RKO (cell line): ENCODE data around the gene CCSER1.
"Not testable (repeated sequence)": the region's sequence is repeated elsewhere in the genome, so short reads cannot be mapped to it uniquely, and the experiment has no call there.

ENCODE experiments used
- DNase-seq: peaks from one replicate; pipeline ENCODE4 v3.0.0-alpha.2; 2016; ENCODE audit warnings: low spot score

Gene CCSER1

DNA sequence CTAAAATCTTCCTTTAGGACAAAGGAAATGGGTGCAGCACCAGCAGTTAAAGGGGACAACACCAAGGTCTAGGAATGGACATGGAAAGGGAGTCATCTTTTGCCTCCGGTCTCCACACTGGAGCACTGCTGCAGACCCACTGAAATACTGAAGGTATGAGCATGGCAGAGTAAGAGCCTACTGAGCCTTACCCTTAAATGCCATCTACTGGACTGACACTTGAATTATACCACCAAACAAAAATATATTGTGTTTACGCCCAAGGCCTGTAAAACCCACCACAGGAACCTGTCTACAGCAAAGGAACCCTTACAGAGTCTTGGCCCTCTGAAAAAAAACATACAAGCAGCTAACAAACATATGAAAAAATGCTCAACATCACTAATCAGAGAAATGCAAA, 443.4 kb downstream of the CCSER1 start:
- DNase-seq: no peak

DNA sequence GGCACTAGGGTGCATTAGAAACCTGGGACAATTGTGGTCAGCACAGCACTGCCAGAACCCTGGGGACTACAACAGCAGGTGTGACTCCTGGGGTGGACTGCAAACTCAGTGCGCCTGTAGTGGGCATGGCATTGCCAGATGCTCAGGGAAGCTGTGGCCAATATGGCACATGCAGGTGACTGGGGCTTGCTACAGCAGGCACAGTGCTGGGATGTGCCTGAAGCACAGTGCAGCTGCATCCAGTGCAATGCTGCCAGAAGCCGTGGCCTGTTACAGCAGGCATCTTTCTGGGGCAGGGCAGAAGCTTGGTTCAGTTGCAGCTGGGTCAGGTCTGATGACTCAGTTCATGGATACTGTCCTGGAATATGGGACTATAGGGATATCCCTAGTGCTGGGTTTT, 445.8 kb downstream of the CCSER1 start:
- DNase-seq: no peak

DNA sequence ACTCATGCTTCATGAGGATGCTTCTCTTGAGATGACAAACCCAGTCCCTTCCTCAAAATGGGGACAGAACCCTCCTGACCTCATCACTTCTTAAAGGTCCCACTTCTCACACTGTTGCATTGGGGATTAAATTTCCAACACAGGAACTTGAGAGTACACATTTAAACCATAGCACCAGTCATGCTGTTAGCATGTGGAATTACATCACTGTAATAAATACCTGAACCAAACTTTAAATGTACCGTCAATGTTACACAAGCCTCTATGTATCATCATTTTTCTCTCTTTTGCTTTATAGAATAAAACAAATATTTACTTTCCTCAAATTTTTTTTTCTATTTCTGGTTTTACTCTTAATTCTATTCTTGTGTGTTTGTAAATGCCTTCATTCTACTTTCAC, 448.2 kb downstream of the CCSER1 start:
- DNase-seq: no peak

DNA sequence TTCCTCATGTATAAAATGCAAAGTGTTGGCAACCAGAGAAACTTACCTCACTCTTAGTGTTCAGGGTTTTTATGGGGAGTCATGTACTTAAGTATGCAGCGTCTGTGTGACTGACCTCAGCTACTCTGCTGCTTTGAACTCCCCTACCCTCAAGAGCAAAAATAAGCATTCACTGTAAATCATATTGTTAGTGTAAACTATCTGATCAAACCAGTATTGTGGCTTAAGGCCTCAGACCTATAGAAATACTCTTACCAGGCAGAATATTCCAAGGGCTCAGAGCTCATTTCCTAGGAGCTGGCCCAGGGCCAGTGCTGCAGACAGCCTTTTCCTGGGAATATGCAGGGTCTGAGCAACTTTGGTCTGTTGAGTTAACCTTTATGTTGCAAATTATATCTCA, 453.1 kb downstream of the CCSER1 start:
- no peak for DNase-seq

DNA sequence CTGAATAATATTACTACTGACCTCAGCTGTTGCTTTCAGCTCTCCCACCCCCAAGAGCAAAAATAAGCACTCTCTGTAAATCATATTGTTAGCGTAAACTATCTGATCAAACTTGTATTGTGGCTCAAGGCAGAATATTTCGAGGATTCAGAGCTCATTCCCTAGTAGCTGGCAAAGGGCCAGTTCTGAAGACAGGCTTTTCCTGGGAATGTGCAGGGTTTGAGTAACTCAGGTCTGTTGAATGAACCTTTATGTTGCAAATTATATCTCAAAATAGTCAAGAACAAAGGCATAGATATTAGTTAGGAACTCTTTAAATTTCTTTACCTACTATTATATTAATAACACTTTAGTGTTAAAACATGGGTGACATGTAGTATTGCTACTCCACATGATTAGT, 454.9 kb downstream of the CCSER1 start:
- DNase-seq: no peak

DNA sequence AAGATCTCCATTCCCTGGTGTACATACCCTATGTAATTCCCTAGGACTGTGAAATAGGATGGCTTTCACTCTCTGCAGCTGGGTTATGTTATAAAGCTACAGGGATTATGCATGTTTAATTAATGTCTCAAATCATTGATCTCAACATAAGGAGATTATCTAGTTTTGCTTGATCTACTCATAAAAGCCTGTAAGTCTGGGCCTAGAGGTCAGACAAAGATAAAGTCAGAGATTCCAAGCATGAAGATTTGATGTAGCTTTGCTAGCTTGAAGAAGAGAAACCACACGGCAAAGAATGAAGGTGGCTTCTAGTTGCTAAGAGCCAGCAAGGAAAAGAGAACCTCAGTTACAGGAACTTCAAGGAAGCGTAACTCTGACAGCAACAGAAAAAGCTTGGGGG, 456.9 kb downstream of the CCSER1 start:
- DNase-seq: no peak

DNA sequence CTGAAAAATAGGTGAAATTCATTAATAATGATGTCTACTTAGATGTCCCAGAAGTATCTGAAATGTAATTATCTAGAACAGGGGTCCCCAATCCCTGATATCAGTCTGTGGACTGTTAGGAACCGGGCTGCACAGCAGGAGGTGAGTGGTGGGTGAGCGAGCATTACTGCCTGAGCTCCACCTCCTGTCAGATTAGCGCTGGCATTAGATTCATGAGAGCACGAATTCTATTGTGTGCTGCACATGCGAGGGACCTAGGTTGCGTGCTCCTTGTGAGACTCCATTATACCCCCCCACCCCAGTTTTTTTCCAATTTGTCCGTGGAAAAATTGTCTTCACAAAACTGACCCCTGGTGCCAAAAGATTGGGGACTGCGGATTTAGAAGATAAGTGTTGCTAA, 458.8 kb downstream of the CCSER1 start:
- DNase-seq: no peak

DNA sequence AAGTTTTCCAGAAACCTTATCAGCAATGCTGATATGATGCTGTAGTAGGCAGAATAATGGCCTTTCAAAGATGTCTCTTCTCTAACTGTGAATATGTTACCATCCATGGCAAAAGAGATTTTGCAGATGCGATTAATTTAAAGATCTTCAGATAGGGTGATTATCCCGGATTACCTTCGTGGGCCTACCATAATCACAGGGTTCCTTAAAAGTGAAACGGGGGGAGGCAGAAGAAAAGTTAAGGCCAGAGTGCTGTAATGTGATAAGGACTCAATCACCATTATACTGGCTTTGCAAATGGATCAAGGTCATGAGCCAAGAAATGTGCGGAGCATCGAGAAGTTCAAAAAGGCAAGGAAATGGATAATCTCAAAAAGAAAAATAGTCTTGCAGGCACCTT, 459.6 kb downstream of the CCSER1 start:
- DNase-seq: no peak

DNA sequence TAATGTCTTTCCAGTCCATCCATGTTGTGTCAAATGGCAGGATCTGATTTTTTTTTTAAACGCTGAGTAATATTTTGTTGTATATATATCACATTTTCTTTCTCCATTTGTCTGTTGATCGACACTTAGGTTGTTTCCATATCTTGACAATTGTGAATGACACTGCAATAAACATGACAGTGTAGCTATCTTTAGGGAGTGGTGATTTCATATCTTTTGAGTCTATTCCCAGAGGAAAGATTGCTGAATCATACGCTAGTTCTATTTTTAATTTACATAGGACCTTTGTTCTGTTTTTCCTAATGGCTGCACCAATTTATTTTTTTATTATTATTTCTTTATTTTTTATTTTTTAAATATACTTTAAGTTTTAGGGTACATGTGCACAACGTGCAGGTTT, 470.7 kb downstream of the CCSER1 start:
- DNase-seq: no peak

DNA sequence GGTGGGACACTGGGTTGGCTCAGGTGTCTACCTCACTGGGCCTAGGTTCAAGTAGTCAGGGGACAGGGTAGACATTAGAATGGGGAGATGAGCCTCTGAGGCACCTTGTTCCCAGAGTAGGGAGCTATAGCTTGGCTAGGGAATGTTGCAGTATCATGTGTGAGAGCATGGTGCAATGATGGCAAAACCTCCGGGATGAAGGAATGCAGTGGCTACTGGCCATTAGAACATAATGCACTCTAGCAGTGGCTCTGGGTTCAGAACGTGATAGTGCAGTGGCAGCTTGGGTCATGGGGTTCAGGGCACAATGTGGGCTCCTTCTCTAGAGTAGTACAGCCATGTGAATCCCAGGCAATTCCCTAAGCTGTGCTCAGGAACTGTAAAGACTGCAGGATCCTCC, 471.5 kb downstream of the CCSER1 start:
- DNase-seq: no peak

DNA sequence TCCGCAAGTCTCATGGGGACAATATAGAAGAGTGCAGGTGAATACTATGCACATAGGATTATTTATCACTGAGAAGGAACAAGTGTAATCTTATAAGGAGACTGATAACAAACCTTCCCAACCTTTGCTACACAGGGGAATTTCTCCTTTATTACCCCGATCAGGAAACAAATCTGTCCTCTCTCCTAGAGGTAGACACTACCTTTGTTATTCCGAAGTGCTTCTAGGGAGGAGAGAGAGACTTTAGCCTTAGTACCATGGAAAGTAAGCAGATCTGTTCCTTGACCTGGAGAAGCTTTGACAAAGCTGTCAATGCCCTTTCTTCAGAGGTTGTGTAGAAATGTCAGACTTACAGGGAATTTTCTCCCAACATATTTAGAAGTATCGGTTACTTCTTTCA, 475.5 kb downstream of the CCSER1 start:
- no peak for DNase-seq

DNA sequence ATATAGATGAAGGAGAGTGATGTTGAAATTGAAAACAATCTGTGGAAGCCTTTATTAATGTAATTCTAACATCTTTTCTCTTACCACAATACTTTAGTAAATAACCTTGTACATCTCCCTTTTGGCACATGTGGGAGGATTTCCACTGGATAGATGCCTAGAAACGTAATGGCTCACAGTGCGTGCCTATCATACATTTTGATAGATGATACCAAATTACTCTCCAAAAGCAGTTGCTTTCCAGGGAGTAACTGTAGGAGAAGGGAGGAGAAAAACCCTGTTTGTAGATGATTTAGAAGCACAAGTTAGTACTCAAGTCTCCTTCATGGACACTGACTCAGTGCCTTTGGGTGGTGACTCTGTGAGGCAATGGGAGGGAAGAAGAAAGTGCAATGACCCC, 476.3 kb downstream of the CCSER1 start:
- no peak for DNase-seq

DNA sequence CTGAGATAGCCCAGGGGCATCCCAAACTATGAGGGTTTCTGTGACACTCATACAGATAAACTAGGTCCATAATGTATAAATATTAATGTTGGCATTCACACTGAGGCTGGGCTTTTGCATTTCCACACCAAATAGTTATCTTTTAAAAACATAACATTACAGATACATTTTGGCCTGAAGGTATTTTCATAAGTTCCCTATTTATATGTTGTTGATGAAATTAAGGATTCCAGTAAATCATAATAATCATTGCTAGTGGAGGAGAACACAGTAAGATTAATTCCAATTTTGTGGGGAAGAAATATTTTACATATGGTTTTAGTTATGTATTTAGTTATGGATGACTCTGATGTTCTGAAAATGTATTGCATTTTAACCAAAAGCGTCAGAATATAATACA, 479.6 kb downstream of the CCSER1 start:
- DNase-seq: no peak

DNA sequence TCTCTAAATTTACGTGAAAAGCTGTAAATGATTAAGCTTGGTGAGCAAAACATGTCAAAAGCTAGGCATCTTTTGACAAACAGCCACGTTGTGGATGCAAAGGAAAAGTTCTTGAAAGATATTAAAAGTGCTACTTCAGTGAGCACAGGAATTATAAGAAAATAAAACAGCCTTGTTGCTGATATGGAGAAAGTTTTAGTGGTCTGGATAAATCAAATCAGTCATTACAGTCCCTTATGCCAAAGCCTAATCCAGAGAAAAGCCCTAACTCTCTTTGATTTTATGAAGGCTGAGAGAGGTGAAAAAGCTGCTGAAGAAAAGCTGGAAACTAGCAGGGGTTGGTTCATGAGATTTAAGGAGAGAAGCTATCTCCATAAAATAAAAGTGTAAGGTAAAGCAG, 487.2 kb downstream of the CCSER1 start:
- no peak for DNase-seq

DNA sequence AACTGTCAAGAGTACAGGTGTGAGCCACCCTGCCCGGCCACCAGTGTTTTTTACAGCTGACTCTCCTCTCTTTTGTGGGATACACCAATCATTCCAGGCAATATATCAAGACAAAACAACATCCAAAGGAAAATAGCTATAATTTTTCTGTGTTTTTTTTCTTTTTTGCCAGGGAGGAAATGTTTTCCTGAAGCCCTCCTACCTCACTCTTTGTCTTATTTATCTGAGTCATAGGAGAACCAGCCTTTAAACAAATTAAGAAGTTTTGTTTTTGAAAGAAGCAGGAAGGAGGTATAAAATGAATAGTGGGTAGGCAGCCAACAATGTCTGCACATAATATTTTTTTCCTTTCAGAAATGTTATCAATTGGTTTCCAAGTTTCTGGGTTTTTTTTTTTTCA, 493.9 kb downstream of the CCSER1 start:
- DNase-seq: no peak

DNA sequence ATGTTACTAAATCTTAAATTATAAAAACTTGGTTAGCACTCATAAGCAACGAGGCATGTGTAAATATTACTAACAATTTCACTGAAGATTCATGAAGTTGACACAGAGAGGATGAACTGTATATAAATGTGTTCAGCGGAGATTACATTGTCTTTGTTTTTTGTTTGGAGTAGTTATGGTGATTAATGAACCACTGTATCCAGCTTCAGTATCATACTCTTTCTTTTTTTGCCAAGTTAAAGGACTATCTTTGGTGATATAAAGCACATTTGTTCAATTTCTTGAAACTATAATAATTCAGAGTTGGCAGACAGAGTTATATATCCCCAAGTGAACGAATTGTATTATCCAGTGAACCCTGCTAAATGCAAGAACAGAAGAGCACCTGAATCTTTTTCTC, 497.6 kb downstream of the CCSER1 start:
- DNase-seq: no peak

DNA sequence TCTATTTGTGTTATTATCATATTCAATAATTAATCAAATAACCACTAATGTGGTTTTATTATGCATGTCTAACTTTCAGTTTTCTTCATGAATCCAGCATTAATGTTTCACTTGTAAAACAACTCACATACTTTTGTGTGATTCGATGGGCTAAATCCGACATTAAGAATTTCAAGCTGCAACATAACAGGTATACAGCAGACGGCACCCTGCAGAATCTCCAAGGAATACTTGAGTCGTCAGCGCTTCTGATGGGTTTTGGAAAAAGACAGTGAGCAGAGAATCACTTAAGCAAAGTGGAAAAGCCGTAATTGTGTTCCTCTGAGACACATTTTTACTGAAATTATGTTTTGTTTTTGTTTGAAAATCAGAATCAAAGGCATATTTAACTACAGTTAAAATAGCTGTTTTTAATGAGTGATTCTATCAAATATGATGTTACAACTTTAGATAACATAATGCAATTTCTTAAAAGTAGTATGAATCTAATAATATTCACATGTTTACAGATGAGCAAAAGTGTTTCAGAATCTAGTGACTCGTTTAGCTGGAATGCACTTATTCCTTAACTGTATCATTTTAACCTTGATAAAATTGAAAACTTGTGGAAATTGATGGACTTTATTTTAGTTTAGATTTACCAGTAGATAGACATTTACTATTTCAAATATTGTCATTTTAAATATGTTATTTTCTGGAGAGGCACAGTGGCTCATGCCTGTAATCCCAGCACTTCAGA, 514.8 kb downstream of the CCSER1 start:
- DNase-seq: no peak

DNA sequence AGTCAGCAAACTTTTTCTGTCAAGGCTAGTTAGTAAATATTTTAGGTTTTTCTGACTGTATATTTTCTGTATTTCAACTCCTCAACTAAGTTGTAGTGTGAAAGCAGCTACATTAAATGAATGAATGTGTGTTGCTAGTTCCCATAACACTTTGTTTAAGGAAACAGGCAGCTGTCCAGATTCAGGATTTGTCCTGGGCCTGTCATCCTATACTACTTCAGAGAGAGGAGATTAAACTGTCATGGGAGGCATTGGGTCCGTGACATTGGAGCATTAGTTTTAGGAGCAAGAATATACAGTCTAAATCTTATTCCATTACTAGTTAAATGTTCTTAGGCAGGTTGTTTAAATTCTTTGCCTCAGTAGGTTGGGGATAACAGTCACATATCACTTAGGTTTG, 516.0 kb downstream of the CCSER1 start:
- no peak for DNase-seq

DNA sequence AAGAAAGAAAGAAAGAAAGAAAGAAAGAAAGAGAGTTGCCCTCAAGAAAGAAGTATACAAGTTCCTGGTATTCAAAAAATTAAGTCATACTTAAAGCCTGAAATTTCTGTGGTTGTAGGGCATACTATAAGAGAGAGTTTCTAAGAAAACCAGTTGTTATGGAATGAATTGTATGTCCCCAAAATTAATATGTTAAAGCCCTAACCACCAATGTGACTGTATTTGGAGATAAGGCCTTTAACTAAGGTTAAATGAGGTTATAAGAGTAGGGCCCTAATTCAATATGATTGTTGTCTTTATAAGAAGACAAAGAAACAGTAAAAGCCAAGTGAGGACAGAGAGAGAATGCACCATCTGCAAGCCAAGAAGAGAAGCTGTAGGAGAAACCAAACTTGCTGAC, 521.1 kb downstream of the CCSER1 start:
- DNase-seq: no peak

DNA sequence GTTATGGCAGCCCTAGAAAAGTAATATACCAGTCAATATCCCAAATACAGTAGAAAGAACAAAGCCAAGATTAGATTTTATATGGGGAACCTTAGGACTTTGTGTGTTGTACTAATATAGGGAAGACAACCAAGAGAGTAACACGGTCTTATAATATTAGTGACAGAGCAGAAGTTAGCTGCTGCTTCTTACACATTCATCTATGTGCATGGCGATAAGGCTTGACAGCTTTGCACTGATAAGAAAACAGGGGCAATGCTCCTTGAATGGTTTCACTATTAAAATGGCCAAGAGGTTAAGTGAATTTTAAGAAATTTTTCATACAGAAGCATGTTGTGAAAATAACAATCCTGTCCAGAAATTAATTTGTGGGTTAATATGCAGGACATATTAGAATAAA, 521.6 kb downstream of the CCSER1 start:
- no peak for DNase-seq

DNA sequence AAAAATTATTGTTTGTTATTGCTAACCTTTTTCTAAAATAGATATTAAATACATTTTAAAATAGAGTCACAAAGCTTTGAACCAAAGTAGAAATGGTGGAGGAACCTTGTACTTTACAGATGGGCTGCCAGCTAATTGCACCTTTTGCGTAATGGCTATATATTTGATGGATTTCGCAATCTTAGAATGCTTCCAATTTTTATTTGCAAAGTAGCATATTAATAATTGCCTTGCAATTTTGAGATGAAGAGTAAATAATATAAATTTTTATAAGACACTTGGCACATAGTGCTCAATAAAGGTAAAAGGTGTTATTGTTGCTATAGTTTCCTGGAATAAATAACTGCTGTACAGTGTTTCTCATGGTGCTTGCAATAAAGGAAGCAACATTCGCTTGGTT, 533.5 kb downstream of the CCSER1 start:
- DNase-seq: no peak

DNA sequence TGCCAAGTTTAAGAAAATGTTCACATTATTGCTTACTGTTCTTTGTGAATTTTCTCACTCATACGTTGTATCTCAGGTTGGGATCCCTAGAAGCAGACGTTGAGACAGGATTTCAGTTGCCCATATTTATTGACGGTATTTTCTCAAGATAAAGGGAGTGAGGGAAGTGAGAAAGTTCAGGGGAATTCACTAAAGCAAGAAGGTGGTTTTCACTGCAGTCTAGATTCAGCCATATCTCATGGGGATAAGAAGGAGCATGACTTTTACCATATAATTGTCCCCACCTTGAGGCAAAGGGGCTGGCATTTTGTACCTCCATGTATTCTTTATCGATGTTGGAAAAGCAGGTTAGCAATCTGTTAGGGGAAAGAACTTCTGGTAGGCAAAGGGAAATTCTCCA, 543.0 kb downstream of the CCSER1 start:
- no peak for DNase-seq

DNA sequence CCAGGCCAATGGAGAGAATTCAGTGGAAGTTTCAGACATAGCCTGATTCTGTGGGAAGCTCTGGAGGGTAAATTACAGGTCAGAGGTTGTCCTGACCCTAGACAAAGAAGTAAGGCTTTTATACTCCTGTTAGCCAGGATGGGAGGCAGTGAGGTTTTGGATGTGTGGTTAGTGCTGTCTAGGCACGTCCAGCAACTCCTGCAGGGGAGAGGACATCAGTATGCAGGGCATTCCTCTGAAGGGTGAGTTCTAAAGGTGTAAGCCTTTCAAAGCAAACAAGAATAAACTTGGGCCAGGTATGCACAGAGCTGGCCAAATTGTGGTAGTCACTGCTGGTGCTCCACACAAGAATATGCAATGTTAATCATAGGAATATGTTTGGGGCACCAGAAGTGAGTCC, 562.5 kb downstream of the CCSER1 start:
- DNase-seq: no peak

DNA sequence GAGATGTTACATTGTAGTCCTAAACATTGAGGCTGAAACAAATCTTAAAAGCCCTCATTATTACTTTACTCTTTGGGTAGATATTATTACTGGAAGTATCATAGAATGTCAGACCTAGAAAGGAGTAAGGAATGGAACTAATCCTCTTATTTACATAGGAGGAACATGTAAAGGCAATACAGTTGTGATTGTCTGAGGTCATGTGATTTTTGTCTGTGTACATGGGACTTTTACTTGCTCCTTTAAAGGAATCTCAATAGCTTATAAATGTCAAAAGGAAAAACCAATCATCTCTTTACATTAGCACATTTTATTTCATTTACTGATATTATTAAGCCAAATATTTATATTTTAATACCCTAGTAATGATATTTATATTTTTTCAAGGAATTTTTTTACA, 568.2 kb downstream of the CCSER1 start:
- DNase-seq: no peak

DNA sequence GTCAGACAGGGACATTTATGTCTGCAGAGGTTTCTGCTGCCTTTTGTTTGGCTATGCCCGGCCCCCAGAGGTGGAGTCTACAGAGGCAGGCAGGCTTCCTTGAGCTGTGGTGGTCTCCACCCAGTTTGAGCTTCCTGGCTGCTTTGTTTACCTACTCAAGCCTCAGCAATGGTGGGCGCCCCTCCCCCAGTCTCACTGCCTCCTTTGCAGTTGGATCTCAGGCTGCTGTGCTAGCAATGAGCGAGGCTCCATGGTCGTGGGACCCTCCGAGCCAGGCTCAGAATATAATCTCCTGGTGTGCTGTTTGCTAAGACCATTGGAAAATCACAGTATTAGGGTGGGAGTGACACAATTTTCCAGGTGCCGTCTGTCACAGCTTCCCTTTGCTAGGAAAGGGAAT, 578.3 kb downstream of the CCSER1 start:
- DNase-seq: not testable (repeated sequence)
